Glutamatergic neuron (in vitro differentiated cells): Measurements from ENCODE around the gene ZFC3H1. TPM values are rescaled to one million over a fixed set of nuclear protein-coding genes. Genes with fewer than 3 reads are reported as not detected.
A peak's percentile ranks its signal among the peaks of the same experiment; 100 is the strongest.
"Not testable (repeated sequence)": the region's sequence is repeated elsewhere in the genome, so short reads cannot be mapped to it uniquely, and the experiment has no call there.

ENCODE experiments used
- DNase-seq: peaks from one replicate; pipeline ENCODE4 v3.0.0; 2022
- H3K27ac Mint-ChIP-seq: one replicate; pipeline ENCODE4 v1.8.0; 2020; ENCODE audit warnings: mild to moderate bottlenecking, mixed read lengths, inconsistent platforms; ENCODE audit not compliant: unreplicated experiment
- H3K27me3 Mint-ChIP-seq: one replicate; pipeline ENCODE4 v1.8.0; 2020; ENCODE audit warnings: mild to moderate bottlenecking, moderate library complexity, mixed read lengths, inconsistent platforms; ENCODE audit not compliant: unreplicated experiment
- H3K36me3 Mint-ChIP-seq: one replicate; pipeline ENCODE4 v1.8.0; 2020; ENCODE audit warnings: mild to moderate bottlenecking, mixed read lengths, inconsistent platforms; ENCODE audit not compliant: unreplicated experiment
- H3K4me1 Mint-ChIP-seq: one replicate; pipeline ENCODE4 v1.8.0; 2020; ENCODE audit warnings: mild to moderate bottlenecking, low read depth, mixed read lengths, inconsistent platforms; ENCODE audit not compliant: unreplicated experiment
- H3K4me3 Mint-ChIP-seq: one replicate; pipeline ENCODE4 v1.8.0; 2020; ENCODE audit warnings: mild to moderate bottlenecking, mixed read lengths, inconsistent platforms; ENCODE audit not compliant: unreplicated experiment
- H3K9me3 Mint-ChIP-seq: one replicate; pipeline ENCODE4 v1.8.0; 2020; ENCODE audit warnings: mild to moderate bottlenecking, moderate library complexity, mixed read lengths, inconsistent platforms; ENCODE audit not compliant: unreplicated experiment
- CTCF ChIP-seq: fragments of 200-600 bp; sonication (generic); IDR thresholded peaks from one replicate; pipeline ENCODE4 v1.5.0; 2021; ENCODE audit not compliant: partially characterized antibody, unreplicated experiment
- total RNA-seq: library from RNA; stranded (reverse); fragmentation: NEBNext Ultra II Directional; extraction: Animal tissue kit (Norgen Biotek cat#: 25700); gene quantifications from one replicate; pipeline ENCODE4 v1.2.1, GENCODE V29; 2021; ENCODE audit not compliant: unreplicated experiment

Gene ZFC3H1
- total RNA-seq, 1 donor from 2014 or later = 66.7 TPM

- DNase-seq = no peak
- no peak for TF ChIP-seq CTCF
- Mint-ChIP-seq H3K27ac (no peak overlapping the region), H3K9me3 (no peaks in the 10 kb centered on the region), H3K36me3 (no peaks in the 10 kb centered on the region), H3K27me3 (no peaks in the 10 kb centered on the region), H3K4me3 (no peak overlapping the region), H3K4me1 (peaks cover 2% of the 10 kb centered on the region)
Observed at GRCh38 chr12:71693126-71693525, 29.5 kb upstream of the ZFC3H1 start.

- no peaks in the 10 kb centered on the region for H3K9me3 Mint-ChIP-seq
- H3K4me3 Mint-ChIP-seq = no peak overlapping the region
- peaks cover 7% of the 10 kb centered on the region for H3K4me1 Mint-ChIP-seq
- no peak for DNase-seq
- H3K36me3 Mint-ChIP-seq = no peaks in the 10 kb centered on the region
- TF ChIP-seq CTCF = no peak
- H3K27me3 Mint-ChIP-seq = no peaks in the 10 kb centered on the region
- no peak overlapping the region for H3K27ac Mint-ChIP-seq
Observed at GRCh38 chr12:71691504-71692129, 28.0 kb upstream of the ZFC3H1 start.

DNA sequence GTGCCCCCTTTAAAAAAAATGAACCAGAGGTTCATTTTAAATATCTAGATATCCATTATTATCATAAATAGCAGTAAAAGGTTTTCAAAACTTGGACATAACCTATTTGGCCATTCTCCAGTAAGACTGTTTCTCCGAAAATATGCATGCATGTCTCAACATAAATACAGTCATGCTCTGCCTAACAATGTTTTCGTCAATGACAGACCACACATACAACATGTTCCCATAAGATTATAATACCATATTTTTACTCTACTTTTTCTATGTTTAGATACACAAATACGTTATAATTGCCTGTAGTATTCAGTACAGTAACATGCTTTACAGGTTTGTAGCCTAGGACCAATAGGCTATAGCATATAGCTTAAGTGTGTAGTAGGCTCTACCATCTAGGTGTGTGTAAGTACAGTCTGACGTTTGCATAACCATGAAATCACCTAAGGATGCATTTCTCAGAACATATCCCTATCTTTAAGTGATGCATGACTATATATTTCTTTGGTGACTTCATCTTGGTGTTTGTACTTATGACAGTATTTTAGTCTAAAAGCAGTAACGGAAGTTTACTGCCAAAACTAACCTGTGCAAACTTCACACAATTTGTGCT is 25.4 kb upstream of the ZFC3H1 start:
- H3K4me1 Mint-ChIP-seq = peaks cover 7% of the 10 kb centered on the region
- H3K27me3 Mint-ChIP-seq = no peaks in the 10 kb centered on the region
- no peaks in the 10 kb centered on the region for H3K9me3 Mint-ChIP-seq
- no peak for TF ChIP-seq CTCF
- no peak overlapping the region for H3K4me3 Mint-ChIP-seq
- DNase-seq = no peak
- H3K36me3 Mint-ChIP-seq = no peaks in the 10 kb centered on the region
- H3K27ac Mint-ChIP-seq = no peak overlapping the region

GRCh38 chr12:71687172-71687571 is 23.5 kb upstream of the ZFC3H1 start:
- H3K27ac Mint-ChIP-seq, DNase-seq, H3K27me3 Mint-ChIP-seq, H3K36me3 Mint-ChIP-seq, H3K9me3 Mint-ChIP-seq, H3K4me1 Mint-ChIP-seq: not testable (repeated sequence)
- peak overlapping the region; percentile 63 for H3K4me3 Mint-ChIP-seq

DNA sequence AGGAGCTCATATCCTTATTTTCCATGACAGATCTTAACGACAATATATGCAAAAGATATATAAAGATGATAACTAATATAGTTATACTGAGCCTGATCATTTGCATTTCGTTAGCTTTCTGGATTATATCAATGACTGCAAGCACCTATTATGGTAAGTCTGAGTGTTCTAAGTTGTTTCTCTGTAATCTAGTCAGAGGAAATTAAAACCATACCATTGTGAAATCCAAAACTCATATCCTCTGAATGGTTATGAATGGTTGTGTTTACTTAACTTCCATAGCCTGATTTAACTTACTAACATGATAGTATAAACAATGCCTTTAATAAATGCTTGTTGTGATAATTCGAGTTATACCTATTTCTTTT is 23.0 kb upstream of the ZFC3H1 start:
- Mint-ChIP-seq H3K36me3 (no peaks in the 10 kb centered on the region), H3K9me3 (no peaks in the 10 kb centered on the region), H3K4me3 (peak overlapping the region; percentile 95), H3K27ac (peak overlapping the region; percentile 91), H3K4me1 (peaks cover 6% of the 10 kb centered on the region), H3K27me3 (no peaks in the 10 kb centered on the region)
- TF ChIP-seq CTCF = no peak
- DNase-seq = no peak
